GM19395 (cell line): ENCODE results near the gene TMEM212.
A peak's percentile ranks its signal among the peaks of the same experiment; 100 is the strongest.
"Not testable (repeated sequence)": the region's sequence is repeated elsewhere in the genome, so short reads cannot be mapped to it uniquely, and the experiment has no call there.

Experiments used
- ATAC-seq: cut with Tn5 transposase; IDR thresholded peaks from one replicate; pipeline ENCODE4 v1.9.1; 2021; ENCODE audit warnings: mild to moderate bottlenecking, moderate library complexity; ENCODE audit not compliant: unreplicated experiment

TMEM212 gene

DNA sequence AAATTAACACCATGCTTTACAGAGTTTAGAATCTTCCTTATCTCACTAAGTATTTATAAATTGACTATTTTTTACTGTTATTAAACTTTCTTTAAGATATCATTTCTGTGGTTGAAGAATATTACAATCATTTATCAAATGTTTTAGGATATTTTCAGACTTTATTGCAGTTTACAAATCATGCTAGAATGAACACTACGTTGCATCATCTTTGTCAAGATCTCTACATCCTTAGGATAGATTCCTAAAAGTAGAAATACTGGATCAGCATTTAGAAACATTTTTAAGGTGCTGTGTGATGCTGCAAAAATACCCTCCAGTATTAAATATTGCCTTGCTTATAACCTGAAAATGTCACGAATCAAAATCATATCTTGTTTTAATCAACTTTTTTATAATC lies 30.3 kb upstream of the TMEM212 start:
- ATAC-seq, result no peak

DNA sequence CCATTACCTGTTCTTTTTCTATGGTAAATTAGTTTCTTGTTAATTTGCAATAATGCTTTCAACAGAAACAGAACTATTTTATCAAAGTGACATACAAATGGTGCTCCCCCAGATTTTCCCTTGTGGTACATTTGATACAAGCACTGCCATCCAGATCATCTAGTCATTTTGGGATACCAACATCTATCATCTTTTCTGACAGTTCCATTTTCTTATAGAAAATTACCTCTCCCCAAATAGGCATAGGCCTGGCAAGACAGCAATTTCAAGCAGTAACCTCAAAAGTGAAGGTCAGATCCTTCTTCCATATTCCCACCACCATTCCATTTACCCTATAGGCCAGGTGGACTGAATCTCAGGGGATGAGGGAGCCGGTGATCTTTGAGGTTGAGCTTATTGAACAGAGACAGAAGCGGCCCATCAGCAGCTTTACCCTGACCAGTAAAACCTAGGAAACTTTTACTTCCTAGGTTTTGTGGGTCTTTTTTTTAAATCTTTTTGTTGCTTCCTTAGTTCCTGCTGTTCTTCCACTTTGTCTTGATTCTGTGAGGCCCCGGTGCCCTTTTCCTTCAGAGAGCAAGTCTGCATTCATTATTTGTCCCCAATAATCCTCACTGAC lies 29.8 kb upstream of the TMEM212 start:
- ATAC-seq, result no peak

DNA sequence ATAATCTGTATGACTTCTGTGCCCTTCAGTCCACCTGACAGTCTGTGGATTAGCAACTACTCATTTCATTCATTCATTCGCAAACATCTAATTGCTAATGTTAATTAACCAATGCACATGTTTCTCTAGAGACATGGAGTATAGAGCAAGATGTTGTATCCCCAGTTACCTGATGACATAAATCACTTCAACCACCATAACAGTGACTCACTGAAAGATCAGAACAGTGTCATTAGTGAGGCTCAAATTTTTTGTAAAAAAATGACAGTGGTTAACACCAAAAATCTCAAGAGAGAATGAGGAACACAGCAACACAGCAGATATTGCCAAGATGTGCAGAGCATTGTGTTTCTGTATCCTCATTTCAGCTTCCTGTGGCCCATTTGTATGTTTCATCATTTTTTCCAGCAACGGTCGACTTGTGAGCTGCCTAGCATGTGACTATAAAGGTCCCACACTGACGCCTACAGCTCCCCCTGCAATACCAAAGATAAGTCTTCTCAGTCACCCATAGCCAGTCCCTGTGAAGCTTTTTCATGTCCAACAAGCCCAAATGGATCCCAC lies 29.2 kb upstream of the TMEM212 start:
- no peak for ATAC-seq

DNA sequence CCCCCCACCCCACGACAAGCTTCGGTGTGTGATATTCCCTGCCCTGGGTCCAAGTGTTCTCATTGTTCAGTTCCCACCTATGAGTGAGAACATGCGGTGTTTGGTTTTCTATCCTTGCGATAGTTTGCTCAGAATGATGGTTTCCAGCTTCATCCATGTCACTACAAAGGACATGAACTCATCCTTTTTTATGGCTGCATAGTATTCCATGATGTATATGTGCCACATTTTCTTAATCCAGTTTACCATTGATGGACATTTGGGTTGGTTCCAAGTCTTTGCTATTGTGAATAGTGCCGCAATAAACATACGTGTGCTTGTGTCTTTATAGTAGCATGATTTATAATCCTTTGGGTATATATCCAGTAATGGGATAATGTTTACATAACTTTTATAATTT lies 28.5 kb upstream of the TMEM212 start:
- not testable (repeated sequence) for ATAC-seq

DNA sequence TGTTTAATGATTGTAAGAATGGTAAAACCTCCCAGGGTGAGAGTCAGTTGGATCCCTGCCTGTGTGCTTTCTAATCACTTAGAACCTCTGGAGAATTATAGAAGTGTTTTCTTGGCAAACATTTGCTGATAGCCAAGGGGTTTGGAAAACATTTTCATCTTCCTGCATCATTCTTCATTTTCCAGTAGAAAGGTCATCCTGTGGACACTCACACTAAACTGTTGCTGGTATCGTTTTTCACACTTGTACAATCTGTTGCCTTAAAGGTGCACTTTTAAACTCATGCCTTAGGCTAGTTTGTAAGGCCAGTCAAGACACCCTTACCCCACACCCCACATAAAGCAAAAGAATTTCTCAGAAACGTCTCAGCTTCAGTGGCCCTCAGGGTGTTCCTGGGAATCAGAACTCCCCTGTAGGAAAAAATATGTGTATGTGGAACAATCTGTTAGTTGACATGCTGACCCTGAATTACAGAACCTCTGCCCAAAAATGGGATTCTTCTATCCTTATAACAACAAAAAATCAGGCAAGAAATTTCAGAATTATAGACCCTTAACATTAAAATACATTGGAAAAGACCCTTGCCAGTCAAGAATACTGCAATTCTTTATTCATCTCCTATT lies 27.1 kb upstream of the TMEM212 start:
- ATAC-seq, result no peak

DNA sequence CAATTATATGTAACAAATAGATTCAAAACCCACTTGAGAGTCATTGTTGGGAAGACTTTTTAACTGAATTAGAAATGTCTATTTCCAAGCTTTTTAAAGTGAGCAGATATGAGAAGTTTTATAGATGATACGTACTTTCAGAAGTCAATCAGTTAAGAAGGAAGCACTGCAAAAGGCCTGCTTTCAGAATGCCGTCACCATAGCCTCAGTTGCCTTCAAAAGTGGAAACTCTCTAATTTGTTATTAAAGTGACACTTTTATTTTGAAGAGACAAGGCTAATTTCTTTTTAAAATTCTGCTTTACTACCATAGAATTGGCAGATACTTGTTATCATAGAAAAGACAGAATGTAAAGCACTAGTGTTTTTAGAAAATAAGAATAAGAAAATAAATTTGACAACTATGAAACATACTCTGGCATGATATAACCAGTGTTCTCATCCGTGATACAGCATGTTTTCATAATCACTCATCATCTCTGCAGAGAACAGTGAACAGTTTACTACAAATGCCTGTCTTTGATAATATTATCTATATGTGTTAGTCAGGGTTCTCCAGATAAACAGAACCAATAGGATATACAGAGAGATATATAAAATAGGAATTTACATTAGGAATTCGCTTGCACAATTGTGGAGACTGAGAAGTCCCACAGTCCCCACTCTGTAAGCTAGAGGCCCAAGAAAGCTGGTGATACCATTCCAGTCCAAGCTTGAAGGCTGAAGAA lies 25.9 kb upstream of the TMEM212 start:
- no peak for ATAC-seq

DNA sequence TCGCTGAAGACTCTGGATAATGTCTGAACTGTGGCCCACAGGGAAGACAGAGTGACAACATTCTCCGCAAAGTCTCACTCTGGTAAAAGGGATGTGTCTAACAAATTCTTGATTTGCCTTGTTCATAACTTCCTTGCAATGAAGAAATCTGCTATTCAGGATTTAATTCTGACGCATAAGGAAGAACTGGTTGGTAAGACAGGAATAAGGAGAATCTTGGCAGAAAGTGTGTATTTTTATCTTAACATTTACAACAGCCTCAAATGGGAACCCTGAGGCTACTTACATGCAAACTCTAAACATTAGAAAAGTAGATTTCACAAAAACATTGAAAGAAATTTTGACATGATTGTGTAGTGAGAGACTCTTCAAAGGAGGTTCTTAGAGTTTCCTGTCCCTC lies 22.1 kb upstream of the TMEM212 start:
- ATAC-seq, result no peak

DNA sequence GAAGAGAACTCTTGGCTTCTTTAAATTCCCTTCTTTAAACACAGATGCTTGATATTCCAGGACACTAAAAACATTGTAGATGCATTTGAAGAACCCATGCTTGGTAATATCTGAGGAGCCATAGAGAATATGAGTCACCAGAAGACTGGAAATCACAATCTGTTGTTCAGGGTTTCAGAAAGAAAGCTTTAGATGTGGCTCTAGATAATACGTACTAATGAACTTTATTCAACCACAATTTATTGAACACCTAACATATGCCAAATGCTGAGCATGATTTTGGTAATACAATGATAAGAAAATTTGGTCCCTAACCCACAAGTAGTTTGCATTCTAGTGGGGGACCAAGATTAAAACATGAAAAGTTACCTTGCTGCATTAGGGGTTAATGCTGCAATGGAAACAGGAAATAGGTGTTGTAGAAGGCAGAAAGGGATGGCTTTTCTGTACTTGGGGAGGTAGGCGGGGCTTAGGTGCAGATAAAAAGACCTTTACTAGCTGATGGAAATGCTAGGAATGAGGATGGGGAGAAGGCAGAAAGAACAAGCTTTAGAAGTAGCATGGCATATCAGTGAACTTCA lies 21.3 kb upstream of the TMEM212 start:
- ATAC-seq, result no peak

DNA sequence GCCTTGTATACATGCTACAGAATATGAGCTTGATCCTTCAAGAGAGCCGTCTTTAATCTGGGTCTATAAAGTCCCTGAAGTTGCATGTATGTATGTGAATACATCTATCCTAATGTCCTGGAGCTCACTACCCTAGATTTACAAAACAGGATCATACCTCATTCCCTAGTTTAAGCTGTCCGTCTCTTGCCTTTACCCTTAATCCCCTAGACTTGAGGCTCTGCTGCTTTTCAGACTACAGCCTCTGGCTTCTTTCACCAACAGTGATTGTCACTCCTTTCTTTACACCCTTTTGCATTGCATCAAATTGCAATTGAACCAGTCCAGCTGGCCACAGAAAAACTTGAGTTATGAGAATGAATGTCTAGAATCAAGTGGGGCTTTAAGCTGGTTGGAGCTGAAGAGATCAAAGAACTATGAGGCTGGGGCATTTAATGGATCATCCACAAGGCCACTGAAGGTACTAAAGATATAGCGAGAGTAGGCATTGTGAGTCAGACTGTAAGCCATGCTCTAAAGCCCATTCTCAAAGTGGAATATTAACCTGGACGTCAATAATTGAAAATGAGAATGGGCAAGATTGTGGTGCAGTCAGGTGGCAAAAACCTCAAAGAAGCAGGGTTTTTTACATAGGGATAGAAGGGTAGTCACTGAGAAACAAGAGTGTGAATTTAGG lies 20.6 kb upstream of the TMEM212 start:
- peak; percentile 78 for ATAC-seq

DNA sequence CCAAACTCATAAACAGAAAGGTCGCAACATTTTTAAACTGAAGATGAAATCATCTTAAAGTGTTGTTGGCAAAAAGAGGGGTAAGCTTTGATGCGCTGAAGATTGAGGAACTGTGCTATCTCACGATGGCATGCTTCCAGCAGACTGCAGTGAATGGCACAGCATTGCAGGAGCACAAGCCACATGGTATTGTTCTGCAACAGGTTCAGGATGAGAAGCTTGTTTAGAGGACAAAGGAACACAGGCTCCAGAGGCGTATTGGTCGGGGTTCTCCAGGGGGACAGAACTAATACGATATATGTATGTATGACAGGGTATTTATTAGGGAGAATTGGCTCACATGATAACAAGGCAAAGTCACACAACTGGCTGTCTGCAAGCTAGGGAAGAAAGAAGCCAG lies 19.0 kb upstream of the TMEM212 start:
- no peak for ATAC-seq

DNA sequence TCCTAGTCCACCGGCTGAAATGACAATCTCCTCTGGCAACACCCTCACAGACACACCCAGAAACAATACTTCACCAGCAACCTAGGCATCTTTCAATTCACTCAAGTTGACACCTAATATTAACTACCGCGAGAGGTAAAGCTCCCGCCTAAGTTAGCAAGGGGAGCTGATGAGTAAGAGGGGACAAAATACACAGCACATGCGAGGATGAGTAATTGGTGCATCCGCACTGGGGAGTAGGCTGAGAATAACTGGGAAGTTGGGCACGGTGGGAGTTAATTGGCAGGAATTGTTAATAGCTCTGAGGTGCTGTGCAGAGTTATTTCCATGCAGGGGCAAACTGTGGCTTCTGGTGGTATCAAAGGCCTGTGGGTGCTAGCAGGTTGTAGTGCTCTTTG lies 18.3 kb upstream of the TMEM212 start:
- no peak for ATAC-seq

DNA sequence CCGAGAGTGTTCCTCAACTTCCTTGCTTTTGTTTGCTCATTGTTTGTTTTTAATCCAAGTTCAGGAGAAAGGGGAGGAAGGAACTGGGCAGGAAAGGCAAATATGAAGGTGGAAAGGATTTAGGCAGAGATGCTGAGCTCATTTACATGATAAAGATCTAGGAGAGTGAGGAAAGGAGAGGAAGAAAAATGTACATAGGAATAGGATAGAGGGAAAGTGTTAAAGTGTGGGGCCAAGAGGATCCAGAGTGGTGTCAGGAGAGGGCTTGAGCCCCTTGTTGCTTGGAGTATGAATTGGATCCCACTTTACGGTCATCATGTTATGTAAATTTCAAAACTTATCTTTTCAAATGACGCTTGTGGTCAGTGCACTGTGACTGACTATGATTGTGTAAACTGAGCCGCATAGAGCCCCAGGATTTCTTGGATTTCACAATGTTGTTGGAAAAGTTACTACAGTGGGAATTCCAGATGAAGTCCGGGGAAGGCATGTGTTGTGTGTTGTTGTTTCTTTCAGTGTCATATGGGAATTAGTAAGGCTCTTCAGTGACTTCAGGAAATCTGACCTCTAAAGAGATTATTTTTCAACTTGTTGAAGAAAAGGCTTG lies 17.8 kb upstream of the TMEM212 start:
- no peak for ATAC-seq

DNA sequence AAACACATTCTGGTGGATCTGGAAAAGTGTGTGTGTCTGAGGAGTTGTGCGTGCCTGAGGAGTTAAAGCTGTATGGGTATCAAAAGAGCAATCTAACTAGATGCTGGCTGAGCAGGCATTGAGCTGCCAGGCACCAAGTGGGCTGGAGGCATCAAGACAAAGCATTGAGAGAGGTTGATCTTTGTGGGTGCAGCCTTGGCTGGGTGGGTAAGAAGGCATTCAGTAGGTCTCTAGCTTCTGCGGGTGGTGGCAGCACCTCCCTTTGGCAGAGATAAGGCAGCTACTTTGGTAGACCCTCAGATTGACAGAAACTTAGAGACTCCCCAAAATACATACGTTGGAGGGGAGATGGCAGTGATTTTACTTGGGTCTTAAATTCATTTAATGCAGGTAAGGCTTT lies 15.8 kb upstream of the TMEM212 start:
- no peak for ATAC-seq

DNA sequence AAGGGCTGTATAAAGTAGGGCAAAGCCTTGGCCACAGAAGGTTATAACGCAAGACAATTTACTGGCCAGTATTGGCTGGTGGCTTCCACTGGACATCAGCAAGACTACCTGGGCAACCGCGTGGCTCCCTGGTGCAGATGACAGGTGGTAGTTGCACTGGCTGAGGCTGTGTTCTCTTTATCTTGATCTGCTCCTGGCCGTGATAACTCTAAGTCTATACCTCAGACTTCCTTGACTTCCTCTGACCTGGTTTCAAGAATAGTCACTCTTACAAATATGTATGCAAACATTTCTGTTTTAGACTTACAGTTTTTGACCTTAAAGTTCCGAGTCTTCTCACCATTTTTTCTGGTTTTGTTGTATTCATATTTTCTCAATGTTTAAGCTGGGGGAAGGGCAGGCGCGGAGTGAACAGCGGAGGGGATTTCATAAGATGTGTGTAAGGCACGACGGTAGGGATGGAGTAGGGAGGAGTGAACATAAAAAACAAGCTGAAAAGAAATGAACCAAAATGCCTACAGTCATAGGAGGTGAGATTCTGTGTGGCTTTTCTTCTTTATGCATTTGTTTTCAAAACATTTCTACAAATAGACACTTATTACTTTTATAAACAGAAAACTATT lies 15.2 kb upstream of the TMEM212 start:
- ATAC-seq, result no peak

DNA sequence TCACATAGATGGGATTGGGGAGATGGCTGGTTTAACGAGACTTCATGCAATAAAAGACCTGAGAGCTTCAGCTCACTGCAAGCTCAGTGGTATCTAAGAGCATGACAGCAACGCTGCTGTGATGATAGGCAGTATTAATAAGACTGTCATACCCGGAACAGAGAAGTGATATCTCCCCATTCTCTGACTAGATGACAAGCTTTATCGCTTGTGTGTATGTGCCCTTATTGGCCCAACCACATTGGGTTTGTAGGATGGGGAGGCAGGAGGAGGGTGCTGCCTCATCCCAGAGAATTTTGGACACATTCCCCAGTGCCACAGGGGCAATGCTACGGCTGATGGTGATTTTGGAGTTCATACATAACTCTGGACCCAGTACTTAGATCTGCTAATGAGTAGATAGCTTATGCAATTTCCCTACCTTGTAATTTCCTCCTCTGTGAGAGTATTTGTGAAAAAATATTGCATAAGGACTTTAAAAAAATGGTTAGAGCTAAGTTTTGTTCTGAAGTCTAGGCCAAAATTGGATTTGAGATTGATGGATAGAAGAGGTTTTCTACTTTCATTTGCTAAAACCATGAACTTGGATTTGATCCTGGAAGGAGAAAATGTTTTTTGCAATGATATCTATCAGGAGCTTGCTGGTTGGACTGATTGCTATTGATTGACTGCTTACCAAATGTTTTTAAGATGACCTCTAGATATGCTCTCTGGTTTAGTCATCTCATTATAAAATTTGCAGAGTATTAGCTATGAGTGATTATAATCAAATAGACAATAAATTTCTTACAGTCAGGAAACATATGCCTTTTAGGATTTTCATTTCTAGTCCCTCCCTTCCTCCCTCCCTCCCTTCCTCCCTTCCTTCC lies 14.0 kb upstream of the TMEM212 start:
- ATAC-seq, result no peak

DNA sequence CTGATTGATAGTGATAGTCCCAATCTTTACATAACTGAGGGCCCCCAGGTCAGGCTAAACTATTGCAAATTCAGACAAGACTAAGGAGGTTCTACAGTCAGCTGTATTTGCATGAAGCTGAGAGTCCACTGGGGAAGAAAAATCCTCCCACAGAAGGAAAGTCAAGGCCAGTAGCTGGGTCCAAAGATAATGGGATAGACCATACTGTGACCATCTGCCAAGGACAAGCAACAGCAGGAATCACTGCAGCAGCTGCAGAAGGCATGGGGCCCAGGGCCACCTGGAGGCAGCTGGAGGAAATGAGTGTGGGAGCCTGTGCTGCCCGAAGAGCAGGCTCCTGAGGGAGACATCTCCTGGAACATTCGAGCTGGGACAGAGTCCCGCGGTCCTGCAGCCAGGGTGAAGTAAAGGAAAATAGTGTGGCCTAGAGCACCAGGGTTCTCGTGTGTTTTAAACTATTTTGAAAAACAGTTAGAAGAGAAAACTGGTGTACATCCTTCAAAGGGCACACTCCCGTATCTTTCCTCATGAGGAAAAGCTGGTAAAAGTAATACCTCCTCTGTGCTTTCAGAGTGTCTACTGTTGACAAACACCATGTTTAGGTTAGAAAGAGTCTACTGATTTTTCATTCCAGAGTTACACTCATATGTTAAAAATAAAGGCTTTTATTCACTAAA lies 13.2 kb upstream of the TMEM212 start:
- ATAC-seq, result peak; percentile 56

DNA sequence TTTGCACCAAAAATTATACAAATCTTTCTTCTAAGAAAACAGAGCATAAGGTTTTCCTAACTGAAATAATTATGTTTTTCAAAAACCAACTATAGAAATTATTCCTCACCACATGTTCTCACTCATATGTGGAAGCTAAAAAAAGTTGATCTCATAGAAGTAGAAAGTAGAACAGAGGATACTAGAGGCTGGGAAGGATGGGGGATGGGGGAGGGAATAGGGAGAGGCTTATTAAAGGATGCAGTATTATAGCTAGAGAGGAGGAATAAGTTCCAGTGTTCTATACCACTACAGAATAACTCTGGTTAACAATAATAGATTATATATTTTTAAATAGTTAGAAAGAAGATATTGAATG lies 12.7 kb upstream of the TMEM212 start:
- ATAC-seq, result no peak

DNA sequence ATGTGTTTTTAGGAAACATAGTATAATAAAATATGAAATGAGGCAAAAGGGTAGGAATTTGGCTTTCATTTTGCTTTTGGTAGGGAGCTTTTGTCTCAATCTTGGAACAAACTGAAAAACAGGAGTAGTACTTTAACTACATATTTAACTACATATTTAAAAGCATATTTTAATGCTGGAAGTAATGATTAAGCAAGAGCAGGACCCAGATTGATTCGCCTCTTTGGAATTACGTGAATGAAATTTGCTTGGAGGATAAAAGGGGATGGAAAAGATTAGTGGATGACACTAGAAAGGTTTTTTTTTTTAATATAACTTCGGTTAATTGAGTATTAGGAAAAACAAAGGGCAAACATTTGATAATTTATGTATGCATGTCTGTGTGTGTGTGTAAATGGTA lies 11.2 kb upstream of the TMEM212 start:
- ATAC-seq, result no peak

DNA sequence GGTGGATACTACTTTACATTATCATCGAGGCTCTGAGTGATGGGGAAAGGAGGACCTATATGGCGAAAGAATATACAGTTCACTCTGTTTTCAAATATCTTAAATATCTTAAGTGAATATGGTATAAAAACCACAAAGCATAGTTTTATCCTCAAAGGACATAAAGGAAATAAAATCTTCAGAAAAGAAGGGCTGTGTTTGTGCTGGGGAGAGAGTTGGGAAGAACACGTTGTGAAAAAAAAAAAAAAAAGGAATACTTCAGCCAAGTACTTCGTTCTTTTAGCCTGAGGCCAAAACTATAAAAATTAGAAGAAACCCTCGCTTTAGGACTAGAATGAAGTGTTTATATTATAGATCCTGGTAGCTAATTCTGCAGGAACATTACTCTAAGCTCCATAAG lies 10.2 kb upstream of the TMEM212 start:
- no peak for ATAC-seq
